MM.1S (cell line): ENCODE measurements around the gene TRIM38.

Source experiments
- CTCF ChIP-seq: fragments of 300-600 bp; sonication (generic); IDR thresholded peaks from 2 replicates; pipeline ENCODE4 v1.5.1; 2016; ENCODE audit warnings: antibody characterized with exemption, low read length, mixed read lengths
- EZH2 ChIP-seq: fragments of 300-600 bp; sonication (generic); optimal IDR thresholded peaks from 2 replicates; pipeline ENCODE3; 2017; ENCODE audit warnings: low read depth, mild to moderate bottlenecking, antibody characterized with exemption, low read length, mixed read lengths
- EZH2phosphoT487 ChIP-seq: fragments of 300-600 bp; sonication (generic); IDR thresholded peaks from 2 replicates; pipeline ENCODE4 v1.6.1; 2018; ENCODE audit warnings: antibody characterized with exemption, low read length

GRCh38 chr6:25943887-25944286, 18.7 kb upstream of the TRIM38 start:
- TF ChIP-seq CTCF (no peak), EZH2 (no peak), EZH2phosphoT487 (no peak)
